Measurements from ENCODE around the gene GGT5. TPM values are rescaled to one million over a fixed set of nuclear protein-coding genes. Genes with fewer than 3 reads are reported as not detected.
"Not testable (repeated sequence)": the region's sequence is repeated elsewhere in the genome, so short reads cannot be mapped to it uniquely, and the experiment has no call there.

Gene GGT5
- total and polyA plus RNA-seq, 10 donors = 9.5 to 47.2 (median 30.8) TPM

GRCh38 chr22:24259459-24259858 is 14.6 kb upstream of the GGT5 start:
- H3K27me3 ChIP-seq (replicated peaks in 1 of 7); H3K36me3 ChIP-seq; intact Hi-C loops (cut with DNase I; ENCODE audit: low total_unique reads); H3K4me3 ChIP-seq; H3K9me3 ChIP-seq; H3K4me1 ChIP-seq: not testable (repeated sequence)
- TF ChIP-seq CTCF (IDR thresholded peaks at IDR 0.05 in 8 of 11, conservative IDR thresholded peaks at IDR 0.05 in 3 of 11) = peak in 9 of 11 experiments; percentile 12 to 69 (median 42)
- peak; percentile 88 for DNase-seq
- peak overlapping the region in 4 of 8 donors; percentile 23 to 52 (median 45) for H3K27ac ChIP-seq
- WGBS, 5 donors = 0 to 8% (median 0%) methylated on average over 4 to 9 of the region's 10 CpGs; no CpG with 5 or more reads in 1 of the 5 donors

GRCh38 chr22:24256736-24257135 is 11.9 kb upstream of the GGT5 start:
- H3K4me1 ChIP-seq; DNase-seq; intact Hi-C loops (cut with DNase I; ENCODE audit: low total_unique reads): not testable (repeated sequence)

GRCh38 chr22:24256136-24256535 is 11.3 kb upstream of the GGT5 start:
- H3K27ac ChIP-seq; H3K9me3 ChIP-seq; H3K4me3 ChIP-seq; H3K36me3 ChIP-seq; intact Hi-C loops (cut with DNase I; ENCODE audit: low total_unique reads); H3K4me1 ChIP-seq; DNase-seq; H3K27me3 ChIP-seq (replicated peaks in 1 of 7): not testable (repeated sequence)
- 92 to 100% (median 95%) methylated on average over 1 to 12 of the region's 13 CpGs for WGBS, 5 donors

More at GRCh38 chr22:24256736-24257135, 11.9 kb upstream of the GGT5 start:
- H3K36me3 ChIP-seq; H3K27ac ChIP-seq; H3K9me3 ChIP-seq; H3K4me3 ChIP-seq; H3K27me3 ChIP-seq (replicated peaks in 1 of 7): not testable (repeated sequence)
- WGBS, 5 donors = 40 to 95% (median 92%) methylated on average over 1 to 6 of the region's 7 CpGs

GRCh38 chr22:24253126-24253525 is 8.2 kb upstream of the GGT5 start:
- intact Hi-C loops (cut with DNase I; ENCODE audit: low total_unique reads); H3K36me3 ChIP-seq; H3K4me1 ChIP-seq; H3K27me3 ChIP-seq (replicated peaks in 1 of 7); H3K9me3 ChIP-seq; H3K27ac ChIP-seq; H3K4me3 ChIP-seq: not testable (repeated sequence)
- WGBS, 5 donors = 91 to 96% (median 93%) methylated on average over 9 to 12 of the region's 12 CpGs
- peak; percentile 41 for DNase-seq

GRCh38 chr22:24251286-24251685 is 6.4 kb upstream of the GGT5 start:
- H3K36me3 ChIP-seq; H3K27ac ChIP-seq; DNase-seq; H3K27me3 ChIP-seq (replicated peaks in 1 of 7); H3K4me3 ChIP-seq; H3K9me3 ChIP-seq; intact Hi-C loops (cut with DNase I; ENCODE audit: low total_unique reads): not testable (repeated sequence)
- WGBS, 5 donors = 96% methylated on average over 16 of the region's 28 CpGs; no CpG with 5 or more reads in 3 of the 5 donors
- H3K4me1 ChIP-seq = peaks cover 4 to 16% (median 10%) of the 10 kb centered on the region in 6 donors

- not testable (repeated sequence) for H3K36me3 ChIP-seq; H3K4me3 ChIP-seq; H3K27me3 ChIP-seq (replicated peaks in 1 of 7); H3K27ac ChIP-seq; DNase-seq; H3K9me3 ChIP-seq
- H3K4me1 ChIP-seq = peaks cover 4 to 32% (median 17%) of the 10 kb centered on the region in 6 donors
- intact Hi-C loops (cut with DNase I; ENCODE audit: low total_unique reads) = loop anchor here (5.0 kb wide), 1 partner anchor 62 kb away; no protein-coding TSS in a partner anchor
- 94 to 100% (median 97%) methylated on average over 4 to 6 of the region's 8 CpGs for WGBS, 5 donors
Measured at GRCh38 chr22:24249413-24249812, 4.5 kb upstream of the GGT5 start.

GRCh38 chr22:24248611-24249010 is 3.7 kb upstream of the GGT5 start:
- peak; percentile 41 for DNase-seq
- H3K4me1 ChIP-seq = peaks cover 4 to 39% (median 18%) of the 10 kb centered on the region in 6 donors
- H3K4me3 ChIP-seq; H3K27ac ChIP-seq; H3K36me3 ChIP-seq; H3K27me3 ChIP-seq (replicated peaks in 1 of 7); H3K9me3 ChIP-seq: not testable (repeated sequence)
- intact Hi-C loops (cut with DNase I; ENCODE audit: low total_unique reads) = loop anchor here (5.0 kb wide), 1 partner anchor 61 kb away; no protein-coding TSS in a partner anchor
- WGBS, 5 donors = 90 to 95% (median 93%) methylated on average over 11 to 15 of the region's 15 CpGs; no CpG with 5 or more reads in 1 of the 5 donors

All from spleen (tissue), 11 donors.